Measurements from ENCODE around the gene ITGA2B. TPM values are rescaled to one million over a fixed set of nuclear protein-coding genes. Genes with fewer than 3 reads are reported as not detected.

The ITGA2B gene
- total and polyA plus RNA-seq, 2 of the 4 experiments (the other 2 are of a cell fraction) = under 0.01 to 0.26 TPM

DNA sequence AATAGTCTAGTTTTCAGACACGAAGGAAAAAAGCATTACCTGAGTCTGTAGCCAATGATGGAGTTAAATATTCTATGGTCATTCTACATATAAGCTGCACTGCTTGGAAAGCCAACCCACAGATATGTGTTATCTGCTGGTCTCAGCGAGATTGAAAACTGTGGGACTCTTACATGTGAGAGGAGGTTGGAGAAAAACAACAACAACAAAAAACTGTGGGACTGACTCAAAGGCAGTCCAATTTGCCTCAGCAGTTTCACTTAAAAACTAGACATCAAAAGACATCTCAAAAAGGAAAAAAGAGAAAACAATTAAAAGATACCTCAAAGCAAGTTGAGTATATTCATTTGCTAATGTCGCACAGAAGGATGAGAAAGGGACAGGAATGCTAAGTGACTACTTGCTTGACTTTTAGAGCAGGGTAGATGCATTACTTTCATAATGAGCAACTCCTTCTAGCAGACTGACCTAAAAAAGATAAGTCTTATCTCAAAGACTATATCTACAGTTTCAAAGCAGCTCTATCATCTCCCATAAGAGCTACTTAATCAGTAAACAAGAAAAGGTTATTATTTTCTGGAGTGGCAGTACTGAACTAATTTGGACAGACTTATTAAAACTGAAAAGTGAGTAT, 35.5 kb upstream of the ITGA2B start:
- dilution Hi-C loops (cut with HindIII; ENCODE audit: low sequenced_read_pairs, unreplicated experiment) (no loop called here), in situ Hi-C loops (cut with MboI; ENCODE audit: low sequenced_read_pairs) (no loop called here), intact Hi-C loops (cut with micrococcal nuclease) (no loop called here)
- H3K27ac ChIP-seq (ENCODE audit: insufficient read depth, low read length) = no peak overlapping the region
- no peak overlapping the region for H2AK5ac ChIP-seq (ENCODE audit: low read depth, low read length)
- no peak for ATAC-seq (ENCODE audit: low read depth)
- no peak overlapping the region for H2AFZ ChIP-seq (replicated peaks; ENCODE audit: low read length, poor library complexity)
- no peak overlapping the region for H2AK9ac ChIP-seq (replicated peaks; ENCODE audit: low read depth, low read length, poor library complexity)
- H3K18ac ChIP-seq (ENCODE audit: low read depth, low read length) = no peak overlapping the region
- no peak overlapping the region for H3K4me3 ChIP-seq (ENCODE audit: insufficient read depth, low read depth, low read length)
- H3K9me1 ChIP-seq (ENCODE audit: insufficient read depth, low read length) = peaks cover 6% of the 10 kb centered on the region
- H3K36me3 ChIP-seq (ENCODE audit: control insufficient read depth, insufficient read depth, low read length) = peaks cover 9% of the 10 kb centered on the region
- no peaks in the 10 kb centered on the region for H3K4me1 ChIP-seq (ENCODE audit: control insufficient read depth, insufficient read depth, low read length)
- ChIA-PET CTCF (no interaction called here), POLR2A (ENCODE audit: unreplicated experiment) (no interaction called here)
- no peak overlapping the region for H3K14ac ChIP-seq (replicated peaks; ENCODE audit: low read depth, low read length)
- no peak overlapping the region for H2BK15ac ChIP-seq (ENCODE audit: low read depth, low read length)
- H3K4me2 ChIP-seq (ENCODE audit: low read depth, low read length) = no peak overlapping the region
- no CpG with 5 or more reads among the region's 3 CpGs for WGBS, 2 experiments (ENCODE audit: extremely low coverage in 2 of 2, insufficient read length in 1 of 2)
- no TSS peak for BruUV-seq (replicated peaks)
- TF ChIP-seq, protein P1, sequence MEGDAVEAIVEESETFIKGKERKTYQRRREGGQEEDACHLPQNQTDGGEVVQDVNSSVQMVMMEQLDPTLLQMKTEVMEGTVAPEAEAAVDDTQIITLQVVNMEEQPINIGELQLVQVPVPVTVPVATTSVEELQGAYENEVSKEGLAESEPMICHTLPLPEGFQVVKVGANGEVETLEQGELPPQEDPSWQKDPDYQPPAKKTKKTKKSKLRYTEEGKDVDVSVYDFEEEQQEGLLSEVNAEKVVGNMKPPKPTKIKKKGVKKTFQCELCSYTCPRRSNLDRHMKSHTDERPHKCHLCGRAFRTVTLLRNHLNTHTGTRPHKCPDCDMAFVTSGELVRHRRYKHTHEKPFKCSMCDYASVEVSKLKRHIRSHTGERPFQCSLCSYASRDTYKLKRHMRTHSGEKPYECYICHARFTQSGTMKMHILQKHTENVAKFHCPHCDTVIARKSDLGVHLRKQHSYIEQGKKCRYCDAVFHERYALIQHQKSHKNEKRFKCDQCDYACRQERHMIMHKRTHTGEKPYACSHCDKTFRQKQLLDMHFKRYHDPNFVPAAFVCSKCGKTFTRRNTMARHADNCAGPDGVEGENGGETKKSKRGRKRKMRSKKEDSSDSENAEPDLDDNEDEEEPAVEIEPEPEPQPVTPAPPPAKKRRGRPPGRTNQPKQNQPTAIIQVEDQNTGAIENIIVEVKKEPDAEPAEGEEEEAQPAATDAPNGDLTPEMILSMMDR (conservative IDR thresholded peaks at IDR 0.05; ENCODE audit: low read depth, low read length) = no peak
- TF ChIP-seq CHD1 (IDR thresholded peaks at IDR 0.05; ENCODE audit: low read depth, low read length) (no peak), POLR2A (IDR thresholded peaks at IDR 0.05; ENCODE audit: low read depth, low read length) (no peak), NFE2L2 (IDR thresholded peaks at IDR 0.05; ENCODE audit: low read depth, low read length) (no peak), MAFK (IDR thresholded peaks at IDR 0.05; ENCODE audit: low read depth, low read length) (no peak), SMC3 (IDR thresholded peaks at IDR 0.05; ENCODE audit: low read depth, low read length) (no peak), RAD21 (IDR thresholded peaks at IDR 0.05; ENCODE audit: low read length) (no peak), RFX5 (IDR thresholded peaks at IDR 0.05; ENCODE audit: low read depth, low read length) (no peak), RCOR1 (IDR thresholded peaks at IDR 0.05; ENCODE audit: insufficient replicate concordance, low read length) (no peak), MXI1 (IDR thresholded peaks at IDR 0.05; ENCODE audit: borderline replicate concordance, low read depth, low read length) (no peak), MAZ (IDR thresholded peaks at IDR 0.05; ENCODE audit: borderline replicate concordance, low read depth, low read length) (no peak)
- TF ChIP-seq, protein P2, sequence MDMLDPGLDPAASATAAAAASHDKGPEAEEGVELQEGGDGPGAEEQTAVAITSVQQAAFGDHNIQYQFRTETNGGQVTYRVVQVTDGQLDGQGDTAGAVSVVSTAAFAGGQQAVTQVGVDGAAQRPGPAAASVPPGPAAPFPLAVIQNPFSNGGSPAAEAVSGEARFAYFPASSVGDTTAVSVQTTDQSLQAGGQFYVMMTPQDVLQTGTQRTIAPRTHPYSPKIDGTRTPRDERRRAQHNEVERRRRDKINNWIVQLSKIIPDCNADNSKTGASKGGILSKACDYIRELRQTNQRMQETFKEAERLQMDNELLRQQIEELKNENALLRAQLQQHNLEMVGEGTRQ (IDR thresholded peaks at IDR 0.05; ENCODE audit: low read depth, low read length) = no peak
- TF ChIP-seq, protein P3, sequence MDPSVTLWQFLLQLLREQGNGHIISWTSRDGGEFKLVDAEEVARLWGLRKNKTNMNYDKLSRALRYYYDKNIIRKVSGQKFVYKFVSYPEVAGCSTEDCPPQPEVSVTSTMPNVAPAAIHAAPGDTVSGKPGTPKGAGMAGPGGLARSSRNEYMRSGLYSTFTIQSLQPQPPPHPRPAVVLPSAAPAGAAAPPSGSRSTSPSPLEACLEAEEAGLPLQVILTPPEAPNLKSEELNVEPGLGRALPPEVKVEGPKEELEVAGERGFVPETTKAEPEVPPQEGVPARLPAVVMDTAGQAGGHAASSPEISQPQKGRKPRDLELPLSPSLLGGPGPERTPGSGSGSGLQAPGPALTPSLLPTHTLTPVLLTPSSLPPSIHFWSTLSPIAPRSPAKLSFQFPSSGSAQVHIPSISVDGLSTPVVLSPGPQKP (IDR thresholded peaks at IDR 0.05; ENCODE audit: borderline replicate concordance, low read depth, low read length) = no peak
- H3K4ac ChIP-seq (ENCODE audit: low read depth, low read length) = no peak overlapping the region
- peaks cover 14 to 23% of the 10 kb centered on the region in 2 experiments for H3K79me1 ChIP-seq (ENCODE audit: low read depth in 1 of 2, low read length in 2 of 2)
- H3K56ac ChIP-seq (ENCODE audit: extremely low read depth, insufficient read depth, low read length) = no peak overlapping the region
- H3K9ac ChIP-seq (ENCODE audit: low read depth, low read length) = no peak overlapping the region
- DNase-seq = no peak
- H2BK5ac ChIP-seq (ENCODE audit: low read depth, low read length, poor library complexity, severe bottlenecking) = no peak overlapping the region
- no peak overlapping the region for H2BK20ac ChIP-seq (ENCODE audit: low read depth, low read length)
- H3K9me3 ChIP-seq (ENCODE audit: control insufficient read depth, insufficient read depth, low read length) = no peaks in the 10 kb centered on the region
- H4K20me1 ChIP-seq (ENCODE audit: insufficient read depth, low read length) = no peaks in the 10 kb centered on the region; the same call in 1 of the 2 replicates
- H3K23ac ChIP-seq (ENCODE audit: low read depth, low read length) = no peak overlapping the region
- H4K91ac ChIP-seq (ENCODE audit: insufficient read depth, low read depth, low read length) = no peak overlapping the region
- no peaks in the 10 kb centered on the region for H3K27me3 ChIP-seq (ENCODE audit: control insufficient read depth, insufficient read depth, low read length)
- H4K8ac ChIP-seq (ENCODE audit: low read depth in 2 of 2, low read length in 2 of 2) = no peak overlapping the region
- H2BK120ac ChIP-seq (ENCODE audit: low read depth, low read length) = no peak overlapping the region
- H4K5ac ChIP-seq (ENCODE audit: low read depth, low read length) = no peak overlapping the region
